Measurements from ENCODE around the gene SHC3. TPM values are rescaled to one million over a fixed set of nuclear protein-coding genes. Genes with fewer than 3 reads are reported as not detected.

Gene SHC3
- polyA plus RNA-seq, 1 donor from 2014 or later = 22.9 TPM

DNA sequence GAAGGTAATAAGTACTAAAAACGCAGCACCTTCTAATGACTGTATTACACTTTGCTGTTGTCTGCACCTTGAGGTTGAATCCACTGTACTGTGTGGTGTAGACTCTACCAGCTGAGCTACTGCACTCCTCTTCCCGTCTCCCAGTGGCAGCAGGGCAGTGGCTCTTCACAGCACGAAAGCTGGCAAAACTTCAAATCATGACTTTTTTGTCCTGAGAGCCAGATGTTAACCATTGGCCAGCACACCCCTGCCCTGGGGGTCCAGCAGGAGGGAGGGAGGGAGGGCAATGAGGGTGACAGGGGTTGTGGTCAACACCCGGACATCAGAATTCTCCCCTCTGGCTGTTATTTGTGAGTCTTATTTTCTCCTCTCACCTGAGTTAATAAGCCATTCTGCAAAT is 11.8 kb downstream of the SHC3 start:
- no peaks in the 10 kb centered on the region for H3K9me2 ChIP-seq (ENCODE audit: insufficient read depth, low read length)
- no peaks in the 10 kb centered on the region for H3K36me3 ChIP-seq (ENCODE audit: insufficient read depth, low read length)
- no peaks in the 10 kb centered on the region for H3K79me2 ChIP-seq (replicated peaks; ENCODE audit: insufficient read depth, low read length)
- no peaks in the 10 kb centered on the region for H4K20me1 ChIP-seq (ENCODE audit: insufficient read depth)
- no peak overlapping the region for H2AFZ ChIP-seq (ENCODE audit: low read depth, low read length)
- no peak overlapping the region for H3K4me2 ChIP-seq (ENCODE audit: low read length)
- TF ChIP-seq SMC3 (conservative IDR thresholded peaks at IDR 0.05; ENCODE audit: poor library complexity) = no peak
- TF ChIP-seq MXI1 (conservative IDR thresholded peaks at IDR 0.05; ENCODE audit: poor library complexity, severe bottlenecking) = no peak
- TF ChIP-seq EZH2 (IDR thresholded peaks at IDR 0.05; ENCODE audit: borderline replicate concordance, insufficient read depth, low read length, poor library complexity, severe bottlenecking) = no peak
- H3F3A ChIP-seq (ENCODE audit: insufficient read depth, low read length, poor library complexity, severe bottlenecking) = no peaks in the 10 kb centered on the region
- H3K9me3 ChIP-seq (ENCODE audit: low read length) = no peaks in the 10 kb centered on the region
- no peaks in the 10 kb centered on the region for H3K27me3 ChIP-seq (ENCODE audit: insufficient read depth, low read depth, low read length)
- no peak overlapping the region for H3K4me3 ChIP-seq (ENCODE audit: low read length)
- H3K9ac ChIP-seq (ENCODE audit: low read length) = no peak overlapping the region
- H3K27ac ChIP-seq (ENCODE audit: low read length) = no peak overlapping the region

GRCh38 chr9:89165880-89166279 is 12.7 kb downstream of the SHC3 start:
- no peaks in the 10 kb centered on the region for H3K9me3 ChIP-seq (ENCODE audit: low read length)
- no peaks in the 10 kb centered on the region for H3F3A ChIP-seq (ENCODE audit: insufficient read depth, low read length, poor library complexity, severe bottlenecking)
- no peak for TF ChIP-seq TAF1 (IDR thresholded peaks at IDR 0.05; ENCODE audit: low read depth)
- no peak for TF ChIP-seq RAD21 (conservative IDR thresholded peaks at IDR 0.05)
- TF ChIP-seq, protein P1, sequence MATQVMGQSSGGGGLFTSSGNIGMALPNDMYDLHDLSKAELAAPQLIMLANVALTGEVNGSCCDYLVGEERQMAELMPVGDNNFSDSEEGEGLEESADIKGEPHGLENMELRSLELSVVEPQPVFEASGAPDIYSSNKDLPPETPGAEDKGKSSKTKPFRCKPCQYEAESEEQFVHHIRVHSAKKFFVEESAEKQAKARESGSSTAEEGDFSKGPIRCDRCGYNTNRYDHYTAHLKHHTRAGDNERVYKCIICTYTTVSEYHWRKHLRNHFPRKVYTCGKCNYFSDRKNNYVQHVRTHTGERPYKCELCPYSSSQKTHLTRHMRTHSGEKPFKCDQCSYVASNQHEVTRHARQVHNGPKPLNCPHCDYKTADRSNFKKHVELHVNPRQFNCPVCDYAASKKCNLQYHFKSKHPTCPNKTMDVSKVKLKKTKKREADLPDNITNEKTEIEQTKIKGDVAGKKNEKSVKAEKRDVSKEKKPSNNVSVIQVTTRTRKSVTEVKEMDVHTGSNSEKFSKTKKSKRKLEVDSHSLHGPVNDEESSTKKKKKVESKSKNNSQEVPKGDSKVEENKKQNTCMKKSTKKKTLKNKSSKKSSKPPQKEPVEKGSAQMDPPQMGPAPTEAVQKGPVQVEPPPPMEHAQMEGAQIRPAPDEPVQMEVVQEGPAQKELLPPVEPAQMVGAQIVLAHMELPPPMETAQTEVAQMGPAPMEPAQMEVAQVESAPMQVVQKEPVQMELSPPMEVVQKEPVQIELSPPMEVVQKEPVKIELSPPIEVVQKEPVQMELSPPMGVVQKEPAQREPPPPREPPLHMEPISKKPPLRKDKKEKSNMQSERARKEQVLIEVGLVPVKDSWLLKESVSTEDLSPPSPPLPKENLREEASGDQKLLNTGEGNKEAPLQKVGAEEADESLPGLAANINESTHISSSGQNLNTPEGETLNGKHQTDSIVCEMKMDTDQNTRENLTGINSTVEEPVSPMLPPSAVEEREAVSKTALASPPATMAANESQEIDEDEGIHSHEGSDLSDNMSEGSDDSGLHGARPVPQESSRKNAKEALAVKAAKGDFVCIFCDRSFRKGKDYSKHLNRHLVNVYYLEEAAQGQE (IDR thresholded peaks at IDR 0.05; ENCODE audit: borderline replicate concordance) = no peak
- TF ChIP-seq MXI1 (conservative IDR thresholded peaks at IDR 0.05; ENCODE audit: poor library complexity, severe bottlenecking) = no peak
- TF ChIP-seq, protein P2, sequence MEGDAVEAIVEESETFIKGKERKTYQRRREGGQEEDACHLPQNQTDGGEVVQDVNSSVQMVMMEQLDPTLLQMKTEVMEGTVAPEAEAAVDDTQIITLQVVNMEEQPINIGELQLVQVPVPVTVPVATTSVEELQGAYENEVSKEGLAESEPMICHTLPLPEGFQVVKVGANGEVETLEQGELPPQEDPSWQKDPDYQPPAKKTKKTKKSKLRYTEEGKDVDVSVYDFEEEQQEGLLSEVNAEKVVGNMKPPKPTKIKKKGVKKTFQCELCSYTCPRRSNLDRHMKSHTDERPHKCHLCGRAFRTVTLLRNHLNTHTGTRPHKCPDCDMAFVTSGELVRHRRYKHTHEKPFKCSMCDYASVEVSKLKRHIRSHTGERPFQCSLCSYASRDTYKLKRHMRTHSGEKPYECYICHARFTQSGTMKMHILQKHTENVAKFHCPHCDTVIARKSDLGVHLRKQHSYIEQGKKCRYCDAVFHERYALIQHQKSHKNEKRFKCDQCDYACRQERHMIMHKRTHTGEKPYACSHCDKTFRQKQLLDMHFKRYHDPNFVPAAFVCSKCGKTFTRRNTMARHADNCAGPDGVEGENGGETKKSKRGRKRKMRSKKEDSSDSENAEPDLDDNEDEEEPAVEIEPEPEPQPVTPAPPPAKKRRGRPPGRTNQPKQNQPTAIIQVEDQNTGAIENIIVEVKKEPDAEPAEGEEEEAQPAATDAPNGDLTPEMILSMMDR (IDR thresholded peaks at IDR 0.05; ENCODE audit: poor library complexity, severe bottlenecking) = no peak
- no peaks in the 10 kb centered on the region for H3K9me2 ChIP-seq (ENCODE audit: insufficient read depth, low read length)
- H3K9ac ChIP-seq (ENCODE audit: low read length) = no peak overlapping the region
- H3K36me3 ChIP-seq (ENCODE audit: insufficient read depth, low read length) = no peaks in the 10 kb centered on the region
- no peaks in the 10 kb centered on the region for H3K27me3 ChIP-seq (ENCODE audit: insufficient read depth, low read depth, low read length)
- no peaks in the 10 kb centered on the region for H3K79me2 ChIP-seq (replicated peaks; ENCODE audit: insufficient read depth, low read length)
- no peak overlapping the region for H3K27ac ChIP-seq (ENCODE audit: low read length)
- H2AFZ ChIP-seq (ENCODE audit: low read depth, low read length) = no peak overlapping the region
- no peak overlapping the region for H3K4me2 ChIP-seq (ENCODE audit: low read length)
- H4K20me1 ChIP-seq (ENCODE audit: insufficient read depth) = no peaks in the 10 kb centered on the region
- H3K4me3 ChIP-seq (ENCODE audit: low read length) = no peak overlapping the region

GRCh38 chr9:89165341-89165740 is 13.3 kb downstream of the SHC3 start:
- no peak overlapping the region for H3K9ac ChIP-seq (ENCODE audit: low read length)
- no peaks in the 10 kb centered on the region for H3K36me3 ChIP-seq (ENCODE audit: insufficient read depth, low read length)
- no peak for TF ChIP-seq POLR2AphosphoS5 (IDR thresholded peaks at IDR 0.05)
- TF ChIP-seq EP300 (conservative IDR thresholded peaks at IDR 0.05; ENCODE audit: poor library complexity, severe bottlenecking) = no peak
- no peak for TF ChIP-seq EZH2 (IDR thresholded peaks at IDR 0.05; ENCODE audit: borderline replicate concordance, insufficient read depth, low read length, poor library complexity, severe bottlenecking)
- no peak for TF ChIP-seq RAD21 (conservative IDR thresholded peaks at IDR 0.05)
- TF ChIP-seq SMC3 (conservative IDR thresholded peaks at IDR 0.05; ENCODE audit: poor library complexity) = no peak
- TF ChIP-seq, protein P1 (IDR thresholded peaks at IDR 0.05; ENCODE audit: borderline replicate concordance) = no peak
- TF ChIP-seq TAF1 (IDR thresholded peaks at IDR 0.05; ENCODE audit: low read depth) = no peak
- TF ChIP-seq, protein P2 (IDR thresholded peaks at IDR 0.05; ENCODE audit: poor library complexity, severe bottlenecking) = no peak
- TF ChIP-seq MXI1 (conservative IDR thresholded peaks at IDR 0.05; ENCODE audit: poor library complexity, severe bottlenecking) = no peak
- no peaks in the 10 kb centered on the region for H3K9me2 ChIP-seq (ENCODE audit: insufficient read depth, low read length)
- no peaks in the 10 kb centered on the region for H3K27me3 ChIP-seq (ENCODE audit: insufficient read depth, low read depth, low read length)
- no peaks in the 10 kb centered on the region for H3F3A ChIP-seq (ENCODE audit: insufficient read depth, low read length, poor library complexity, severe bottlenecking)
- no peak overlapping the region for H2AFZ ChIP-seq (ENCODE audit: low read depth, low read length)
- no peaks in the 10 kb centered on the region for H4K20me1 ChIP-seq (ENCODE audit: insufficient read depth)
- H3K4me2 ChIP-seq (ENCODE audit: low read length) = no peak overlapping the region
- H3K79me2 ChIP-seq (replicated peaks; ENCODE audit: insufficient read depth, low read length) = no peaks in the 10 kb centered on the region
- H3K4me3 ChIP-seq (ENCODE audit: low read length) = no peak overlapping the region
- no peak overlapping the region for H3K27ac ChIP-seq (ENCODE audit: low read length)
- H3K9me3 ChIP-seq (ENCODE audit: low read length) = no peaks in the 10 kb centered on the region

Measured in neural cell (in vitro differentiated cells).